HEK293 (cell line): ENCODE results near the gene C12orf56.

ENCODE experiments used
- CTCF ChIA-PET: fragments of 350-600 bp; formaldehyde crosslinking; extraction: SDS; loops from one replicate; lab custom pipeline; 2021; ENCODE audit warnings: antibody characterized with exemption; lab: Yijun Ruan, JAX
- POLR2A ChIA-PET: fragments of 300-600 bp; formaldehyde crosslinking; extraction: SDS; loops from one replicate; lab custom pipeline; 2020; ENCODE audit warnings: antibody characterized with exemption, inconsistent platforms; lab: Yijun Ruan, JAX
- H3K27ac ChIP-seq: fragments of 200-500 bp; sonication (Bioruptor generic); 2 replicates; pipeline ENCODE4 v1.5.1; 2014; ENCODE audit warnings: low read depth, low read length, control low read depth, inconsistent platforms; ENCODE audit errors: extremely low read depth
- H3K36me3 ChIP-seq, 2 experiments: fragments of 200-500 bp in 1 of 2; sonication (Bioruptor generic) in 1 of 2; 1 replicate in 1 of 2; 2 replicates in 1 of 2; pipeline ENCODE4 v1.5.1; 2014 to 2017; ENCODE audit warnings: inconsistent platforms in 2 of 2, low read length in 2 of 2; ENCODE audit not compliant: control insufficient read depth in 2 of 2, insufficient read depth in 1 of 2
- H3K4me1 ChIP-seq: fragments of 200-500 bp; sonication (Bioruptor generic); 2 replicates; pipeline ENCODE4 v1.5.1; 2014; ENCODE audit warnings: mild to moderate bottlenecking, low read length, inconsistent platforms; ENCODE audit not compliant: control insufficient read depth, insufficient read depth
- H3K4me3 ChIP-seq: 2 replicates; pipeline ENCODE4 v1.5.1; 2011; ENCODE audit warnings: low read depth, mild to moderate bottlenecking, control low read depth, low read length, moderate library complexity
- H3K9me3 ChIP-seq: fragments of 200-500 bp; sonication (Bioruptor generic); 2 replicates; pipeline ENCODE4 v1.5.1; 2014; ENCODE audit warnings: low read depth, low read length, inconsistent platforms; ENCODE audit not compliant: control insufficient read depth, insufficient read depth
- EGR2 ChIP-seq: fragments of 450-650 bp; formaldehyde crosslinking; IDR thresholded peaks from 2 replicates; pipeline ENCODE4 v1.5.1; 2016; ENCODE audit warnings: low read depth, missing biosample characterization, missing genetic modification characterization
- PRDM10 ChIP-seq: fragments of 450-650 bp; formaldehyde crosslinking; IDR thresholded peaks from 2 replicates; pipeline ENCODE4 v1.5.1; 2016; ENCODE audit warnings: missing biosample characterization, missing genetic modification characterization
- SETDB1 ChIP-seq: IDR thresholded peaks from one replicate; pipeline ENCODE4 v1.6.1; 2017; ENCODE audit warnings: mild to moderate bottlenecking, low read length, moderate library complexity, mixed read lengths; ENCODE audit not compliant: insufficient read length
- SP7 ChIP-seq: fragments of 450-650 bp; formaldehyde crosslinking; IDR thresholded peaks from 2 replicates; pipeline ENCODE4 v1.5.1; 2016; ENCODE audit warnings: missing biosample characterization, missing genetic modification characterization
- ZBTB1 ChIP-seq: fragments of 450-650 bp; formaldehyde crosslinking; IDR thresholded peaks from 2 replicates; pipeline ENCODE4 v1.5.1; 2016; ENCODE audit warnings: missing biosample characterization, missing genetic modification characterization
- ZFP37 ChIP-seq: fragments of 450-650 bp; formaldehyde crosslinking; IDR thresholded peaks from 2 replicates; pipeline ENCODE4 v1.5.1; 2016; ENCODE audit warnings: missing biosample characterization, missing genetic modification characterization
- ZNF121 ChIP-seq: fragments of 450-650 bp; formaldehyde crosslinking; IDR thresholded peaks from 2 replicates; pipeline ENCODE4 v1.5.1; 2016; ENCODE audit warnings: missing biosample characterization, missing genetic modification characterization
- ZNF248 ChIP-seq: fragments of 450-650 bp; formaldehyde crosslinking; IDR thresholded peaks from 2 replicates; pipeline ENCODE4 v1.5.1; 2017; ENCODE audit warnings: missing biosample characterization, missing genetic modification characterization
- ZNF292 ChIP-seq: fragments of 450-650 bp; formaldehyde crosslinking; IDR thresholded peaks from 2 replicates; pipeline ENCODE4 v1.5.1; 2016; ENCODE audit warnings: low read depth, missing biosample characterization, missing genetic modification characterization, borderline replicate concordance
- ZNF776 ChIP-seq: fragments of 450-650 bp; formaldehyde crosslinking; IDR thresholded peaks from 2 replicates; pipeline ENCODE4 v1.5.0; 2017; ENCODE audit warnings: missing biosample characterization, missing genetic modification characterization, borderline replicate concordance
- ZSCAN4 ChIP-seq: fragments of 450-650 bp; formaldehyde crosslinking; IDR thresholded peaks from 2 replicates; pipeline ENCODE4 v1.5.1; 2017; ENCODE audit warnings: missing biosample characterization, missing genetic modification characterization
- TF ChIP-seq, protein P1 (sequence below): fragments of 450-650 bp; formaldehyde crosslinking; IDR thresholded peaks from 2 replicates; pipeline ENCODE4 v1.5.1; 2016; ENCODE audit warnings: missing biosample characterization, missing genetic modification characterization
- TF ChIP-seq, protein P2 (sequence below): fragments of 450-650 bp; formaldehyde crosslinking; IDR thresholded peaks from 2 replicates; pipeline ENCODE4 v1.5.1; 2016; ENCODE audit warnings: missing biosample characterization, missing genetic modification characterization, borderline replicate concordance
- TF ChIP-seq, protein P3 (sequence below): fragments of 450-650 bp; formaldehyde crosslinking; IDR thresholded peaks from 2 replicates; pipeline ENCODE4 v1.5.1; 2016; ENCODE audit warnings: missing biosample characterization, missing genetic modification characterization

C12orf56 gene

DNA sequence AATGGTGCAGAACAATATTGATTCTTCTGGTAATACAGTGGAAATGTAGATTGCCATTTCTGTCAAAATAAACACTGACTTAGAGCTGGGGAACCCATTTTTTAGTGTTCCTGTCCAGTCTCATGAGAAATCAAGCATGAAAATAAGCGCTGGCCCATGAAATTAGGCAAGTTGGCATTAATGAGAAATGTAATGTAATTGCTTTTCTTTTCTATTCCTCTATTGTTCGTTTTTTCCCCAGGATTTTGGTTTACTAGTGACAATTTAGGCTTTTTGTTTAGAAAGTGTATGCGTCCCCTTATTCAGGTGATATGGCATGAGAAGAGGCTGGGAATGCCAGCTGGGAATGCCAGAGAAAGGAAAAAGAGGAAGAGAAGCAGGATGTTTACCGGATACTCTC is 104.0 kb downstream of the C12orf56 start:
- POLR2A ChIA-PET: no interaction called here
- H3K4me3 ChIP-seq: no peak overlapping the region
- CTCF ChIA-PET: no interaction called here
- H3K27ac ChIP-seq: no peak overlapping the region
- H3K4me1 ChIP-seq: no peaks in the 10 kb centered on the region
- H3K9me3 ChIP-seq: no peaks in the 10 kb centered on the region
- H3K36me3 ChIP-seq: no peaks in the 10 kb centered on the region
- TF ChIP-seq SETDB1: no peak
- TF ChIP-seq ZNF121 (tag by site-specific recombination): no peak
- TF ChIP-seq SP7 (tag by site-specific recombination): no peak
- TF ChIP-seq ZFP37 (tag by site-specific recombination): no peak
- TF ChIP-seq PRDM10: no peak
- no peak for TF ChIP-seq ZBTB1 (tag by site-specific recombination)
- TF ChIP-seq ZNF776 (tag by site-specific recombination): no peak
- no peak for TF ChIP-seq ZSCAN4 (tag by site-specific recombination)
- TF ChIP-seq ZNF248 (tag by site-specific recombination): no peak
- TF ChIP-seq EGR2 (tag by site-specific recombination): no peak
- no peak for TF ChIP-seq ZNF292
- TF ChIP-seq, protein P1, sequence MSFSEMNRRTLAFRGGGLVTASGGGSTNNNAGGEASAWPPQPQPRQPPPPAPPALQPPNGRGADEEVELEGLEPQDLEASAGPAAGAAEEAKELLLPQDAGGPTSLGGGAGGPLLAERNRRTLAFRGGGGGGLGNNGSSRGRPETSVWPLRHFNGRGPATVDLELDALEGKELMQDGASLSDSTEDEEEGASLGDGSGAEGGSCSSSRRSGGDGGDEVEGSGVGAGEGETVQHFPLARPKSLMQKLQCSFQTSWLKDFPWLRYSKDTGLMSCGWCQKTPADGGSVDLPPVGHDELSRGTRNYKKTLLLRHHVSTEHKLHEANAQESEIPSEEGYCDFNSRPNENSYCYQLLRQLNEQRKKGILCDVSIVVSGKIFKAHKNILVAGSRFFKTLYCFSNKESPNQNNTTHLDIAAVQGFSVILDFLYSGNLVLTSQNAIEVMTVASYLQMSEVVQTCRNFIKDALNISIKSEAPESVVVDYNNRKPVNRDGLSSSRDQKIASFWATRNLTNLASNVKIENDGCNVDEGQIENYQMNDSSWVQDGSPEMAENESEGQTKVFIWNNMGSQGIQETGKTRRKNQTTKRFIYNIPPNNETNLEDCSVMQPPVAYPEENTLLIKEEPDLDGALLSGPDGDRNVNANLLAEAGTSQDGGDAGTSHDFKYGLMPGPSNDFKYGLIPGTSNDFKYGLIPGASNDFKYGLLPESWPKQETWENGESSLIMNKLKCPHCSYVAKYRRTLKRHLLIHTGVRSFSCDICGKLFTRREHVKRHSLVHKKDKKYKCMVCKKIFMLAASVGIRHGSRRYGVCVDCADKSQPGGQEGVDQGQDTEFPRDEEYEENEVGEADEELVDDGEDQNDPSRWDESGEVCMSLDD: no peak
- TF ChIP-seq, protein P2, sequence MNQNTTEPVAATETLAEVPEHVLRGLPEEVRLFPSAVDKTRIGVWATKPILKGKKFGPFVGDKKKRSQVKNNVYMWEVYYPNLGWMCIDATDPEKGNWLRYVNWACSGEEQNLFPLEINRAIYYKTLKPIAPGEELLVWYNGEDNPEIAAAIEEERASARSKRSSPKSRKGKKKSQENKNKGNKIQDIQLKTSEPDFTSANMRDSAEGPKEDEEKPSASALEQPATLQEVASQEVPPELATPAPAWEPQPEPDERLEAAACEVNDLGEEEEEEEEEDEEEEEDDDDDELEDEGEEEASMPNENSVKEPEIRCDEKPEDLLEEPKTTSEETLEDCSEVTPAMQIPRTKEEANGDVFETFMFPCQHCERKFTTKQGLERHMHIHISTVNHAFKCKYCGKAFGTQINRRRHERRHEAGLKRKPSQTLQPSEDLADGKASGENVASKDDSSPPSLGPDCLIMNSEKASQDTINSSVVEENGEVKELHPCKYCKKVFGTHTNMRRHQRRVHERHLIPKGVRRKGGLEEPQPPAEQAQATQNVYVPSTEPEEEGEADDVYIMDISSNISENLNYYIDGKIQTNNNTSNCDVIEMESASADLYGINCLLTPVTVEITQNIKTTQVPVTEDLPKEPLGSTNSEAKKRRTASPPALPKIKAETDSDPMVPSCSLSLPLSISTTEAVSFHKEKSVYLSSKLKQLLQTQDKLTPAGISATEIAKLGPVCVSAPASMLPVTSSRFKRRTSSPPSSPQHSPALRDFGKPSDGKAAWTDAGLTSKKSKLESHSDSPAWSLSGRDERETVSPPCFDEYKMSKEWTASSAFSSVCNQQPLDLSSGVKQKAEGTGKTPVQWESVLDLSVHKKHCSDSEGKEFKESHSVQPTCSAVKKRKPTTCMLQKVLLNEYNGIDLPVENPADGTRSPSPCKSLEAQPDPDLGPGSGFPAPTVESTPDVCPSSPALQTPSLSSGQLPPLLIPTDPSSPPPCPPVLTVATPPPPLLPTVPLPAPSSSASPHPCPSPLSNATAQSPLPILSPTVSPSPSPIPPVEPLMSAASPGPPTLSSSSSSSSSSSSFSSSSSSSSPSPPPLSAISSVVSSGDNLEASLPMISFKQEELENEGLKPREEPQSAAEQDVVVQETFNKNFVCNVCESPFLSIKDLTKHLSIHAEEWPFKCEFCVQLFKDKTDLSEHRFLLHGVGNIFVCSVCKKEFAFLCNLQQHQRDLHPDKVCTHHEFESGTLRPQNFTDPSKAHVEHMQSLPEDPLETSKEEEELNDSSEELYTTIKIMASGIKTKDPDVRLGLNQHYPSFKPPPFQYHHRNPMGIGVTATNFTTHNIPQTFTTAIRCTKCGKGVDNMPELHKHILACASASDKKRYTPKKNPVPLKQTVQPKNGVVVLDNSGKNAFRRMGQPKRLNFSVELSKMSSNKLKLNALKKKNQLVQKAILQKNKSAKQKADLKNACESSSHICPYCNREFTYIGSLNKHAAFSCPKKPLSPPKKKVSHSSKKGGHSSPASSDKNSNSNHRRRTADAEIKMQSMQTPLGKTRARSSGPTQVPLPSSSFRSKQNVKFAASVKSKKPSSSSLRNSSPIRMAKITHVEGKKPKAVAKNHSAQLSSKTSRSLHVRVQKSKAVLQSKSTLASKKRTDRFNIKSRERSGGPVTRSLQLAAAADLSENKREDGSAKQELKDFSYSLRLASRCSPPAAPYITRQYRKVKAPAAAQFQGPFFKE (tag by site-specific recombination): no peak
- TF ChIP-seq, protein P3, sequence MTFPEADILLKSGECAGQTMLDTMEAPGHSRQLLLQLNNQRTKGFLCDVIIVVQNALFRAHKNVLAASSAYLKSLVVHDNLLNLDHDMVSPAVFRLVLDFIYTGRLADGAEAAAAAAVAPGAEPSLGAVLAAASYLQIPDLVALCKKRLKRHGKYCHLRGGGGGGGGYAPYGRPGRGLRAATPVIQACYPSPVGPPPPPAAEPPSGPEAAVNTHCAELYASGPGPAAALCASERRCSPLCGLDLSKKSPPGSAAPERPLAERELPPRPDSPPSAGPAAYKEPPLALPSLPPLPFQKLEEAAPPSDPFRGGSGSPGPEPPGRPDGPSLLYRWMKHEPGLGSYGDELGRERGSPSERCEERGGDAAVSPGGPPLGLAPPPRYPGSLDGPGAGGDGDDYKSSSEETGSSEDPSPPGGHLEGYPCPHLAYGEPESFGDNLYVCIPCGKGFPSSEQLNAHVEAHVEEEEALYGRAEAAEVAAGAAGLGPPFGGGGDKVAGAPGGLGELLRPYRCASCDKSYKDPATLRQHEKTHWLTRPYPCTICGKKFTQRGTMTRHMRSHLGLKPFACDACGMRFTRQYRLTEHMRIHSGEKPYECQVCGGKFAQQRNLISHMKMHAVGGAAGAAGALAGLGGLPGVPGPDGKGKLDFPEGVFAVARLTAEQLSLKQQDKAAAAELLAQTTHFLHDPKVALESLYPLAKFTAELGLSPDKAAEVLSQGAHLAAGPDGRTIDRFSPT (tag by site-specific recombination): no peak
